ENCODE measurements around the gene CEP57. TPM values are rescaled to one million over a fixed set of nuclear protein-coding genes. Genes with fewer than 3 reads are reported as not detected.

CEP57 gene
- polyA plus RNA-seq, 2 of the 4 experiments (the other 2 are of a cell fraction): 19.9 to 47.3 TPM

GRCh38 chr11:95762534-95762933 lies 27.8 kb upstream of the CEP57 start:
- Histone ChIP-seq H3K4me1 (peaks cover 3% of the 10 kb centered on the region; the same call in 1 of the 3 replicates), H3K4me2 (no peak overlapping the region), H3K27ac (no peak overlapping the region), H3K4me3 (no peak overlapping the region), H3K9me3 (no peaks in the 10 kb centered on the region)
- FAIRE-seq (no peak), ATAC-seq (no peak), DNase-seq (ENCODE audit: low read depth in 1 of 2, low spot score in 1 of 2) (no peak)
- ChIA-PET CTCF (interaction anchor here (2.6 to 10.7 kb wide), 2 partner anchors 608 to 695 kb away, joined by 11 to 105 read pairs; partner anchors contain the start of gene SRSF8), POLR2A (no interaction called here)
- WGBS (ENCODE audit: missing lambda C conversion rate): 77% methylated on average over 3 of the region's 3 CpGs
- TF ChIP-seq, protein P1, sequence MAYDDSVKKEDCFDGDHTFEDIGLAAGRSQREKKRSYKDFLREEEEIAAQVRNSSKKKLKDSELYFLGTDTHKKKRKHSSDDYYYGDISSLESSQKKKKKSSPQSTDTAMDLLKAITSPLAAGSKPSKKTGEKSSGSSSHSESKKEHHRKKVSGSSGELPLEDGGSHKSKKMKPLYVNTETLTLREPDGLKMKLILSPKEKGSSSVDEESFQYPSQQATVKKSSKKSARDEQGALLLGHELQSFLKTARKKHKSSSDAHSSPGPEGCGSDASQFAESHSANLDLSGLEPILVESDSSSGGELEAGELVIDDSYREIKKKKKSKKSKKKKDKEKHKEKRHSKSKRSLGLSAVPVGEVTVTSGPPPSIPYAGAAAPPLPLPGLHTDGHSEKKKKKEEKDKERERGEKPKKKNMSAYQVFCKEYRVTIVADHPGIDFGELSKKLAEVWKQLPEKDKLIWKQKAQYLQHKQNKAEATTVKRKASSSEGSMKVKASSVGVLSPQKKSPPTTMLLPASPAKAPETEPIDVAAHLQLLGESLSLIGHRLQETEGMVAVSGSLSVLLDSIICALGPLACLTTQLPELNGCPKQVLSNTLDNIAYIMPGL (CRISPR knock-in tag; IDR thresholded peaks at IDR 0.05; ENCODE audit: borderline replicate concordance): no peak
- TF ChIP-seq MAFK (IDR thresholded peaks at IDR 0.05; ENCODE audit: partially characterized antibody) (no peak), HOXA7 (CRISPR knock-in tag; IDR thresholded peaks at IDR 0.05) (no peak), EHMT2 (IDR thresholded peaks at IDR 0.05; ENCODE audit: low read depth) (no peak), JUN (IDR thresholded peaks at IDR 0.05) (no peak), RNF2 (IDR thresholded peaks at IDR 0.05; ENCODE audit: borderline replicate concordance, low read depth) (no peak), RAD21 (conservative IDR thresholded peaks at IDR 0.05 in 1 of 2, IDR thresholded peaks at IDR 0.05 in 1 of 2) (no peak), CHD4 (IDR thresholded peaks at IDR 0.05; ENCODE audit: borderline replicate concordance) (no peak), FOSL2 (IDR thresholded peaks at IDR 0.05) (no peak), FOSL2 (CRISPR knock-in tag; IDR thresholded peaks at IDR 0.05) (no peak), ZSCAN20 (CRISPR knock-in tag; IDR thresholded peaks at IDR 0.05) (no peak), EHF (CRISPR knock-in tag; IDR thresholded peaks at IDR 0.05) (no peak), KDM1A (IDR thresholded peaks at IDR 0.05; ENCODE audit: low read depth) (no peak)
- TF ChIP-seq, protein P2, sequence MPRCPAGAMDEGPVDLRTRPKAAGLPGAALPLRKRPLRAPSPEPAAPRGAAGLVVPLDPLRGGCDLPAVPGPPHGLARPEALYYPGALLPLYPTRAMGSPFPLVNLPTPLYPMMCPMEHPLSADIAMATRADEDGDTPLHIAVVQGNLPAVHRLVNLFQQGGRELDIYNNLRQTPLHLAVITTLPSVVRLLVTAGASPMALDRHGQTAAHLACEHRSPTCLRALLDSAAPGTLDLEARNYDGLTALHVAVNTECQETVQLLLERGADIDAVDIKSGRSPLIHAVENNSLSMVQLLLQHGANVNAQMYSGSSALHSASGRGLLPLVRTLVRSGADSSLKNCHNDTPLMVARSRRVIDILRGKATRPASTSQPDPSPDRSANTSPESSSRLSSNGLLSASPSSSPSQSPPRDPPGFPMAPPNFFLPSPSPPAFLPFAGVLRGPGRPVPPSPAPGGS (IDR thresholded peaks at IDR 0.05): no peak

GRCh38 chr11:95764267-95764898 lies 25.9 kb upstream of the CEP57 start:
- peaks cover 6% of the 10 kb centered on the region; the same call in 1 of the 3 replicates for H3K4me1 ChIP-seq
- H3K4me3 ChIP-seq: no peak overlapping the region
- no peak overlapping the region for H3K27ac ChIP-seq
- POLR2A ChIA-PET: no interaction called here
- H3K9me3 ChIP-seq: no peaks in the 10 kb centered on the region
- 15% methylated on average over 4 of the region's 4 CpGs for WGBS (ENCODE audit: missing lambda C conversion rate)
- CTCF ChIA-PET: interaction anchor here (0.6 to 10.7 kb wide), 14 partner anchors 10 to 806 kb away, joined by 3 to 105 read pairs (median 4); partner anchors contain the start of gene SRSF8
- TF ChIP-seq RAD21 (conservative IDR thresholded peaks at IDR 0.05 in 1 of 2, IDR thresholded peaks at IDR 0.05 in 1 of 2): peak; percentile 68 to 77
- peak; percentile 74 for TF ChIP-seq SMC3 (IDR thresholded peaks at IDR 0.05)
- TF ChIP-seq CTCF (IDR thresholded peaks at IDR 0.05): peak; percentile 64
- no peak for TF ChIP-seq EP300 (IDR thresholded peaks at IDR 0.05)
- TF ChIP-seq RCOR1 (IDR thresholded peaks at IDR 0.05; ENCODE audit: low read depth, low read length): no peak
- TF ChIP-seq ZFP36 (IDR thresholded peaks at IDR 0.05; ENCODE audit: borderline replicate concordance, partially characterized antibody): no peak
- TF ChIP-seq HOXB13 (CRISPR knock-in tag; IDR thresholded peaks at IDR 0.05; ENCODE audit: low read depth): no peak
- no peak overlapping the region for H3K4me2 ChIP-seq
- FAIRE-seq: no peak
- DNase-seq (ENCODE audit: low read depth in 1 of 2, low spot score in 1 of 2): peak; percentile 13 to 45
- peak; percentile 59 to 76; a peak in 4 of 6 replicates for ATAC-seq
